Endodermal cell (in vitro differentiated cells): ENCODE results near the gene CAMTA1. TPM values are rescaled to one million over a fixed set of nuclear protein-coding genes. Genes with fewer than 3 reads are reported as not detected.

Experiments
- DNase-seq: peaks from one replicate; pipeline ENCODE4 v3.0.0-alpha.2; 2017
- H3K27ac ChIP-seq: 2 replicates; pipeline ENCODE4 v1.5.1; 2013; ENCODE audit warnings: mild to moderate bottlenecking, low read depth, low read length, moderate library complexity
- H3K27me3 ChIP-seq: 2 replicates; pipeline ENCODE4 v1.6.1; 2013; ENCODE audit warnings: mild to moderate bottlenecking, low read length, moderate library complexity; ENCODE audit not compliant: insufficient read depth, control insufficient read depth, poor library complexity, severe bottlenecking
- H3K36me3 ChIP-seq: 2 replicates; pipeline ENCODE4 v1.7.0; 2013; ENCODE audit warnings: mild to moderate bottlenecking, low read length, moderate library complexity; ENCODE audit not compliant: control insufficient read depth, insufficient read depth
- H3K4me1 ChIP-seq: one replicate; pipeline ENCODE4 v1.7.0; 2013; ENCODE audit warnings: low read length; ENCODE audit not compliant: control insufficient read depth, insufficient read depth
- H3K4me3 ChIP-seq: 2 replicates; pipeline ENCODE4 v1.5.1; 2013; ENCODE audit warnings: mild to moderate bottlenecking, low read length, moderate library complexity
- H3K9ac ChIP-seq: 2 replicates; pipeline ENCODE4 v1.6.1; 2013; ENCODE audit warnings: mild to moderate bottlenecking, low read length, moderate library complexity; ENCODE audit not compliant: poor library complexity, severe bottlenecking; ENCODE audit errors: extremely low read depth
- H3K9me3 ChIP-seq: 2 replicates; pipeline ENCODE4 v1.6.1; 2013; ENCODE audit warnings: mild to moderate bottlenecking, low read length, moderate library complexity; ENCODE audit not compliant: control insufficient read depth
- H3K27ac Mint-ChIP-seq: 2 replicates; pipeline ENCODE4 v1.8.0; 2020; ENCODE audit warnings: mixed read lengths
- H3K27me3 Mint-ChIP-seq: 2 replicates; pipeline ENCODE4 v1.8.0; 2021; ENCODE audit warnings: mild to moderate bottlenecking, mixed read lengths; ENCODE audit not compliant: insufficient read depth
- H3K36me3 Mint-ChIP-seq: 2 replicates; pipeline ENCODE4 v1.8.0; 2020; ENCODE audit warnings: low read depth, mixed read lengths
- H3K4me1 Mint-ChIP-seq: 2 replicates; pipeline ENCODE4 v1.8.0; 2020; ENCODE audit warnings: mixed read lengths
- H3K4me3 Mint-ChIP-seq: 2 replicates; pipeline ENCODE4 v1.8.0; 2020; ENCODE audit warnings: mild to moderate bottlenecking, moderate library complexity, mixed read lengths
- H3K9me3 Mint-ChIP-seq: 2 replicates; pipeline ENCODE4 v1.8.0; 2020; ENCODE audit warnings: mild to moderate bottlenecking, mixed read lengths
- WGBS, 2 experiments: methylation state at CpG; one replicate each; pipeline versions ENCODE4 v1.1.5 to v1.1.7; 2013; ENCODE audit warnings: missing lambda C conversion rate in 2 of 2, mixed read lengths in 1 of 2; ENCODE audit not compliant: insufficient coverage in 1 of 2, insufficient read length in 1 of 2; 5-methylcytosine and 5-hydroxymethylcytosine counted together
- total RNA-seq, 2 donors: library from RNA; stranded (reverse); fragmentation: NEBNext Ultra II Directional in 1 of 2; extraction: Animal tissue kit (Norgen Biotek cat#: 25700) in 1 of 2; gene quantifications; 2 replicates in 1 of 2; 3 replicates in 1 of 2; pipeline ENCODE4 v1.2.1, GENCODE V29; 2021
- TF ChIP-seq, protein P1 (sequence below): fragments of 200-600 bp; sonication (generic); conservative IDR thresholded peaks from 2 replicates; pipeline ENCODE4 v1.5.0; 2021; ENCODE audit warnings: antibody characterized with exemption, mild to moderate bottlenecking

The CAMTA1 gene
- total RNA-seq, 2 donors from 2014 or later, result 123 to 137 TPM

DNA sequence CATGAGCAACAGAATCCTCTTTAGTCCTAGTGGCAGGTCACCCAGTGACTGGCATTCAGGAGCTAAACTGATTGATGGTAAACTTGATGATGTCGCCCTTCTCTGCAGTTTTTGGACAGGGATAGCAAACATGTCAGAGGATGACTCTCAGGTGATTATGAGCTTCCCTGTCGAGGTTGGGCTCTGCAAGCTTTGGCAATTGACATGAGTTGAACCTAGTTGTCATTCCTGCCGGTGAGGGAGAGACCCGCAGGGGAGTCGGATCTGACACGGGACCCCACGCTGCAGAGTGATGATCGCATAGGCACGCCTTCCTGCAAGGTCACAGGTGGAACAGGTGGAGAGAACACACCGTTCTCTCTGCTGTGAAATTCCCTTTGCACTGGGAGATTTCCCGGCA lies 547.8 kb downstream of the CAMTA1 start:
- Mint-ChIP-seq H3K27me3 (peaks cover 2% of the 10 kb centered on the region), H3K4me3 (no peak overlapping the region), H3K27ac (no peak overlapping the region), H3K36me3 (no peaks in the 10 kb centered on the region), H3K9me3 (no peaks in the 10 kb centered on the region), H3K4me1 (no peaks in the 10 kb centered on the region)
- Histone ChIP-seq H3K4me1 (no peaks in the 10 kb centered on the region), H3K4me3 (no peak overlapping the region), H3K36me3 (no peaks in the 10 kb centered on the region), H3K9ac (no peak overlapping the region), H3K27ac (no peak overlapping the region), H3K27me3 (no peaks in the 10 kb centered on the region), H3K9me3 (no peaks in the 10 kb centered on the region)
- TF ChIP-seq, protein P1, sequence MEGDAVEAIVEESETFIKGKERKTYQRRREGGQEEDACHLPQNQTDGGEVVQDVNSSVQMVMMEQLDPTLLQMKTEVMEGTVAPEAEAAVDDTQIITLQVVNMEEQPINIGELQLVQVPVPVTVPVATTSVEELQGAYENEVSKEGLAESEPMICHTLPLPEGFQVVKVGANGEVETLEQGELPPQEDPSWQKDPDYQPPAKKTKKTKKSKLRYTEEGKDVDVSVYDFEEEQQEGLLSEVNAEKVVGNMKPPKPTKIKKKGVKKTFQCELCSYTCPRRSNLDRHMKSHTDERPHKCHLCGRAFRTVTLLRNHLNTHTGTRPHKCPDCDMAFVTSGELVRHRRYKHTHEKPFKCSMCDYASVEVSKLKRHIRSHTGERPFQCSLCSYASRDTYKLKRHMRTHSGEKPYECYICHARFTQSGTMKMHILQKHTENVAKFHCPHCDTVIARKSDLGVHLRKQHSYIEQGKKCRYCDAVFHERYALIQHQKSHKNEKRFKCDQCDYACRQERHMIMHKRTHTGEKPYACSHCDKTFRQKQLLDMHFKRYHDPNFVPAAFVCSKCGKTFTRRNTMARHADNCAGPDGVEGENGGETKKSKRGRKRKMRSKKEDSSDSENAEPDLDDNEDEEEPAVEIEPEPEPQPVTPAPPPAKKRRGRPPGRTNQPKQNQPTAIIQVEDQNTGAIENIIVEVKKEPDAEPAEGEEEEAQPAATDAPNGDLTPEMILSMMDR, result no peak
- DNase-seq, result peak; percentile 29
- 92 to 98% methylated on average over 11 of the region's 11 CpGs for WGBS, 2 experiments

DNA sequence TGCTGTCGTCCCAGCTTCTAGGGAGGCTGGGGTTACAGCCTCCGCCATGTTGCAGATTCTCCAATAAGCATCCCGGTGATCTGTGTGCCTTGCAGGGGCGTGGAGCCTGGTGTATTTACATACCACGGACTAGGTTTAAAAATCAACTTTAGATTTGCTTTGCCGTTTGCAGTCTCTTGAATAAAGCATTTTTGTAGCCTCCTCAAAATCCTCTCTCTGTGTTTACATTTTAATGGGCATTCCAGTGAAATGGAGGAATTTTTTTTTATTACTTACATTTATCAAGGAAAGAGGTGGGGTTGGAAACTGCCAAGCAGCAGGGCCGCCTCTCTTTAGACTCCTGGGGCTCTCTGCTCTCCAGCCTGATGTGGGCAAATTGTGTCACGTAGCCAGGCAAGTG lies 548.4 kb downstream of the CAMTA1 start:
- H3K27me3 Mint-ChIP-seq, result no peaks in the 10 kb centered on the region
- Histone ChIP-seq H3K9me3 (no peaks in the 10 kb centered on the region), H3K27ac (no peak overlapping the region), H3K27me3 (no peaks in the 10 kb centered on the region), H3K4me3 (no peak overlapping the region), H3K4me1 (no peaks in the 10 kb centered on the region), H3K9ac (no peak overlapping the region), H3K36me3 (no peaks in the 10 kb centered on the region)
- H3K4me3 Mint-ChIP-seq, result no peak overlapping the region
- 80 to 86% methylated on average over 1 to 8 of the region's 8 CpGs for WGBS, 2 experiments
- H3K36me3 Mint-ChIP-seq, result no peaks in the 10 kb centered on the region
- peak; percentile 28 for DNase-seq
- no peaks in the 10 kb centered on the region for H3K4me1 Mint-ChIP-seq
- no peak overlapping the region for H3K27ac Mint-ChIP-seq
- TF ChIP-seq, protein P1, result no peak
- H3K9me3 Mint-ChIP-seq, result no peaks in the 10 kb centered on the region

GRCh38 chr1:7334475-7335035 lies 549.3 kb downstream of the CAMTA1 start:
- DNase-seq, result peak; percentile 46
- no peak overlapping the region for H3K27ac ChIP-seq
- no peaks in the 10 kb centered on the region for H3K27me3 ChIP-seq
- no peaks in the 10 kb centered on the region for H3K36me3 ChIP-seq
- TF ChIP-seq, protein P1, result no peak
- H3K4me1 ChIP-seq, result no peaks in the 10 kb centered on the region
- no peak overlapping the region for H3K9ac ChIP-seq
- Mint-ChIP-seq H3K4me3 (no peak overlapping the region), H3K4me1 (no peaks in the 10 kb centered on the region), H3K9me3 (no peaks in the 10 kb centered on the region), H3K27me3 (no peaks in the 10 kb centered on the region), H3K27ac (no peak overlapping the region), H3K36me3 (no peaks in the 10 kb centered on the region)
- H3K4me3 ChIP-seq, result no peak overlapping the region
- H3K9me3 ChIP-seq, result no peaks in the 10 kb centered on the region
- WGBS, 2 experiments, result 75 to 77% methylated on average over 8 to 10 of the region's 10 CpGs
